HG03097 (cell line): ENCODE data around the gene ARHGEF38.
"Not testable (repeated sequence)": the region's sequence is repeated elsewhere in the genome, so short reads cannot be mapped to it uniquely, and the experiment has no call there.

Experiments
- ATAC-seq: cut with Tn5 transposase; IDR thresholded peaks from one replicate; pipeline ENCODE4 v1.9.1; 2021; ENCODE audit not compliant: unreplicated experiment, low FRiP score

ARHGEF38 gene

DNA sequence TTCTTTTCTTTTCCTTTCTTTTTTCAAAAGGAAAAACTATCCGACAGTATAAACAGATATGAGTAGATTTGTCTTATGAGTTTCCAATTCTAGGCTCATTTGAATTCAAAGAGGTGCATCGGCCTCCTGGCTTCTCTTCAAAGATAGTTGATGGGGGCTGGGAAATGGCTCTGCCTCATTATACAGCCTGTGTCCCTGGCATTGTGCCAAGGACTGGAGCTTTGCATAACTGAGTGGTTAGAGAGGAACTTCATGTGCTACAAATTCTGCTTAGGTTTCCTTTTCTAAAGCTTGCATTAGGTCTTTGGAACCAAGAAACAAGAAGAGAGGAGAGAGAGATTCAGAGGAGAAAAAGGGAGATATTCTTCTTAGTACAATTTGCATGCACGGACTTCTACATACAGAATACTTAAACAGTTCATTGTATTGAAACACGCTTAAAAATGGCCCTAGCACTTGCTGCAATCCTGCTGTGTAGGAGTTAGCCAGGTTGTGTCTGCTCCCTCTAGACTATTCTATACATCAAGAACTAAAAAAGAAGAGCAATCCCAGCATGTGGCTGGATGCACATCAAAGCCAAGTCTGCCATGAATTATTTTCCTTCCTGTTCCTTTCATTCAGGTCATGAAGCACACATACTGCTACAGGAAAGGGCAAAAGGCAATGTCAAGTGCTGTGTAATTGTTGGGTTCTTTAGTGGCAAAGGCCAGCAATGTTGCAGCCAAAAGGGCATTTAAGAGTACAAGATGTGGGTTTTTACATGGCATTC is 85.2 kb downstream of the ARHGEF38 start:
- ATAC-seq: peak; percentile 58

DNA sequence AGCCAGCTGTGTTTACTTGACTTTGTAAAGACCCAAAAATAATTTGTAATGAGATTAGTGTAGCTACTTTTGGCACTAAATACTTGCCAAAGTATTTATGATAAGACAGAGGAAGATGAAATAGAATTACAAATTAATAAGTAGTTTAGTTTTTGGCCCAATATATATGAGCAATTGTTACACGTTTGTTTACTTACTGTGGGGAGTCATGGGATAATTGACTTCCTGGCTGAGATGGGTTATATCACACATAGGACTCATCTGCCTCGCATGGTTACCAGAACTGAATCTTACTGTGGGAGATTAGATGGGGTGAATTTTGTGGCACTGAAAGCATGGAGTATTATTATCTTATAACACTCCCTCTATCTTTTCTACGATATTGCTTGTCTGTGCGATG is 89.4 kb downstream of the ARHGEF38 start:
- ATAC-seq: no peak

DNA sequence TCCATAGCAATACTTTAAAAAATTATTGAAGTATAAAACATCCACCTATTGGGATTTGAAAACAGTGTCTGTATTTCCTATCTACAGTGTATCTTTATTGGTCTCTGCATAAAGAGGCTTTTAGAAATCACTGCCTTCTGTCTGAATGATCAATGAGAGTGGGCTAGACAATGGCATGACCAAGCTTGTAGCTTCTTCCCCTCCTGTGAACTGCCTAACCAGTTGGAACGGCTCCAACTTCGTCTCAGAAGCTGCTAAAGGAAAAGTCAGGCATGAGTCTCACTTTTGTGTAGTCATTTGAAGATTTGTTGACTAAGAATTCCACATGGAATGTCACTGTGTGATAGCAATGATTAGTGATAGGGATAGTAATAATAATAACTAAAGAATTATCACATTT is 91.8 kb downstream of the ARHGEF38 start:
- no peak for ATAC-seq

DNA sequence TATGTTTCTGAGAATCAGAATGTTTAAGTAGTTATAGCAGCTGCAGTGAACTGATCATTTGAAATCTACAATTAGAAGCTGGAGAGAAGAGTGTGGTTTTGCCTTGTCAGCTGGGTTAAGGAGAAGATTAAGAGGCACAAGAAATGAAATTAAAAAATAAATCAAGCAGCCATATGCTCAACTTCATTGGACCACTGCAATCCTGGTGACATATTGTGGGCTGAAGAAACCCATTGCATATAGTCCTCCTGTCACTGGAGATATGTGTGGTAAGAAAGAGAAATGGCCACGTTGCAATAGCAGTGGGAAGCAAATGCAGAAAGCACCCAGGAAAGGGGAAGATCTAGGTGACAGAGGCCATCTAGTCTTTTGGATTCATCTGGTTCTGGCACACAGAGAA is 93.0 kb downstream of the ARHGEF38 start:
- ATAC-seq: no peak

DNA sequence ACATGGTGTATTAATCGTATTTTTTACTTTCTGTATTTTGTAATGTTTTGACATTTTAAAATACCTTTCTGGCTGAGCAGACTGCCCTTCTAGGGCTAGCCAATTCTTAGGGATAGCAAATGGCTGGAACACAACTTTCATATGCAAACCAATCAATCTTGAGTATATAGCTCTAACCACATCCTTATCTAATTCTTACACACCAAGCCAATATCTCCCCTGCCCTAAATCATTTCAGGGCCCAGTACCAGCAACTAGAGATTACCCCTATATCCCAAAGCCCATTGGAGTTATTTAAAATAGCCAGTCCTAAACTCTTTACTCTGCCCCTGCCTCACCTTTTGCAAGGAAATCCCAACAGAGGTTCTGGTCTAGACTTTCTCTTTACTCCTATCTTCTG is 97.8 kb downstream of the ARHGEF38 start:
- no peak for ATAC-seq

DNA sequence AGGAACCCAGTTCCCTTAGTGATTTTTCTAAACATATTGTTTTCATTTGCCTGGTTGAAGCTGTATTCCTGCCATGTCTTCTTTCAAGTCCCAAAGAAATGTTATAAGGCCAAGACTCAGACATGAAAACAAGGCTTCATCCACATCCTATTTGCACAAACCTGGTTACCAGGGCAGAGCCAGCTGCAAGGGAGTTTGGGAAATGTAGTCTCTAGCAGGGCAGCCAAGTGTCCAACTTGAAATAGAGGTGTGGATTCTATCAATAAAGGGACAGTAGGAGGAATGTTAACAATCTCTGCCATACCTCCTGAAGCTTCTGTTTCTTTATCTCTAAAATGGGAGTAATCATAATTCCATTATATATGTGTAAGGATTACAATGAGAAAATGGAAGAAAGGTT is 99.5 kb downstream of the ARHGEF38 start:
- no peak for ATAC-seq

DNA sequence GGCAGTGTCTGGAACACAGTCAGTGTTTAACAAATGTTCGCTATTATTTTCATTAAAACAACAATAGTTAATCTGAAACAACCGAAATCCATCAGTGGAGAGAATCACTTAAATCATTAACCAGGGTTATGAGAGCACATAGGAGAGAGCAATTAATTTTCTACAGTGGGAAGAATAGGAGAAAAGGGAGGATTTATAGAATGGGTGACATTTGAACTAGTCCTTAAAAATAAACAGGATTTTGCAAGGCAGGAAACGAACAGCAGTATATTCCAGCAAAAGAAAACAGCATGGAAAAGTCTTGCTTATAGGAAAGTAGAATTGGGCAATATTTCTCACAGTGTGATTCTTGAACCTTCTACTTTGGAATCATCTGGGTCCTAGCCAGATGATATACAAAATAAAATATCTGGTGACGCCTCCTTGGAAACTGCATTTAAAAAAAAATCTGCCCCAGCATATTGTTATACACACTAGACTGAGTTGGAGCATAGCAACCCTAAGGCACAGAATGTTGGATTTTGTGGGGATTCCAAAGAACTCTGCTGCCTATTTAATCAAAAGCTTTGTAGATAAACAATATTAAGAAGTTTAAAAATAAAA is 100.0 kb downstream of the ARHGEF38 start:
- no peak for ATAC-seq

DNA sequence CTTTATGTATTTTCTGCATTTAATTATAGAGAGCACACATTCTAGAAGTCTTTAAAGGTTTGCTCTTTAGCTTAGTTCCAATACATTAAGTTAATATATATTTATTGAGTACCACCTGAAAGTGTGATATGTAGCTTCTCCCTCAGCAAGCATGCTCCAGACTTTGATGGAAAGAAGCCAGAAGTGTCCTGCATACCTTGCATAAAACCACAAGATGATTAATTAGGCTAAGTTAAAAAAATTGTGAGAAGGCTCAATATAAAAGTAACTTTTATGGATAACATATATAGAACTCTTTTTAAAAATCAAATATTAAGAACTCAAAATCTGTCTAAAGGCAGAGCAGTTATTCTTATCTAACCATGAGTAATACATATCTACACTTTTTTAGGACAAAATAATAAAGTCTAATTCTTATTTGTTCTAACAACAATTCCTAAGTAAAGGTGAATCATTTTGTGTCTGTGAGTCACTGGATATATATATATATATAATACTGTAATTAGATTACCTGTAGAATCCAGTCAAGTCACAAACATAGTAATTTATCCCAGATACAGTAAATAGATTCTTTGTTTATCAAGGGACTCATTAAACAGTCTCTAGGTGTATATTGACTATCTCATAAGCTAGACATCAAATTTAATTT is 104.8 kb downstream of the ARHGEF38 start:
- ATAC-seq: no peak

DNA sequence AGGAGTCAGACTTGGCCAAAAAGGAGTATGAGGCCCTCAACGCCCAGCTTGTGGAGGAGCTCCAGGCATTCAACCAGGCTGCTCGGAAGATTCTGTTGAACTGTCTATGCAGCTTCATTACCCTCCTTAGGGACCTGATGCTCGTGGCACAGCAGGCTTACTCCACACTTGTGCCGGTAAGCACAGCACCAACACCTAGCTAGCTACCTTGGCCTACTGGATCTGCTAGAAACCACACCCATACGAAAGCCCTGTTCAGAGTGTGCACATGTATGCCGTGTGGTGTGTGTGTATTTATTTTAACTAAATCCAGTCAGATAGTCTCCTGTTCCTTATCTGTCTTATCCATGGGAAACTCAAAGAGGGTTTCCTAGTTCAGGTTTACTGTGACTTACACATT is 106.8 kb downstream of the ARHGEF38 start:
- ATAC-seq: no peak

DNA sequence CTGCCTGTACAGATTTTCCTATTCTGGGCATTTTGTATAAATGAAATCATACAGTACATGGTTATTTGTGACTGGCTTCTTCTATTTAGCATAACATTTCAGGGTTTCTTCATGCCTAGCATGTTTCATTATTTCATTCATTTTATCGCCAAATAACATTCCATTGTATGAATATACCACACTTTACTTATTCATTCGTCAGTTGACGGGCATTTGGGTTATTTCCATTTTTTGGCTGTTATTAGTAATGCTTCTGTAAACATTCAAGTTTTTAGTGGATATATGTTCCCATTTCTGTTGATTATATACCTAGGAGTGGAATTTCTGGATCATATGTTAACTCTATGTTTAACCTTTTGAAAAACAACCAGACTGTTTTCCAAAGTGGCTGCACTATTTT is 108.6 kb downstream of the ARHGEF38 start:
- no peak for ATAC-seq

DNA sequence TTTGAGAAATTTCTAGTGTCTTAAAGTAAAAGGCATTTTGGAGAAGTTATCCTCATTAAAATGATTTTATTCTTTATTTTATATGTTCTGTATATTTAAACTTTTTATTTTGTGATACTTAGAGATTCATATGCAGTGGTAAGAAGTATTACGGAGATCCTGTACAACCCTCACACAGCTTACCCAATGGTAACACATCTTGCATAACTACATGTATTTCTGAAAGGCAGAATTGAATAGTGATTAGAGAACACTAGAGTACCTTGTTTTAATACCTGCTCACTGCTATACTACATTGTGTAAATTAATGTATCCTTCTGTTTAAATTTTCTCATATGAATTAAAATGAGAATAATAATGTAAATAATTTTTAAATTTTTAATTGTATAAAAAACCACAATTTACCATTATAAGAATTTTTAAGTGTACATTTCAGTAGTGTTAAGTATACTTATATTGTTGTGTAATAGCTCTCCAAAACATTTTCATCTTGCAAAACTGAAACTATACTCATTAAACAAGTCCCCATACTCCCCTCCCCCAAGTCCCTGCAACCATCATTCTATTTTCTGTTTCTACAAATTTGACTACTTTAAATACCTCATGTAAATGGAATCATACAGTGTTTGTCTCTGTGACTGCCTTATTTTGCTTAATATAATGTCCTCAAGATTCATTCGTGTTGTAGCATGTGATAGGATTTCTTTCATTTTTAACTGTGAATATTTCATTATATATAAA is 110.7 kb downstream of the ARHGEF38 start:
- no peak for ATAC-seq

DNA sequence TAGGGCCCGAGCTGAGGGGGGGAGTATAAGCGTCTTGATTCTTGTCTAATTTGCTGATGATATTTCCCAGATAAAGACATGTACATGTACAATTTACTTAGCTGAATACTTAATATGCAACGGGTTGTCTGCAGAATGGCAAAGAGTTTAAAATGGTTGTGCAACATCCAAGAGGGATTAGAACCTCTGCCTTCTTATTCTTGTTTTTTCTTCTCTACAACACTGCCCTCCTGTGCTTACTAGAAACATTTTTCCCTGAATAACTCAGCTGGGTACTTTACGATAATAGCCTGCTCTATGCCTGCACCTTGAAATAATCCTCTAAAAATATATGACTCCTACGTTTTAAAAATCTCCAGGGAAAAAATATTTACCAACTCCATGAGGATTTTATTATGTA is 114.3 kb downstream of the ARHGEF38 start:
- no peak for ATAC-seq

DNA sequence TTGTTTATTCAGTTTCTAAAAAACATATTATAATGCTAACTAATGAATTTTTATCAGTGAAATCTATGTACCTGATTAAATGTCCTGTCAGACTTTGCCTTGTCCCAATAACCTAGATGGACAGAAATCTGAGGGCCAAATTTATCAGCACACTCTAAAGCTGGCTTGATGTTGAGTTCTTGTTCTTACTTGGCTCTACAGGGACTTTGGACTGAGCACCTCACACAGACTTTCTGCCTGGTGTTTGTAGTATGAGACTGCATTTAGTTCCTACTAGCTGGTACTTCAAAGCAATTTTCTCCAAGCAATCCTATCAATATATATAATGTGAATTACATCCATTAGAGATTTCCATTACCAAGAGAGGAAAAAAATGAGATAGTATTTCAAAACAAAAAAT is 118.3 kb downstream of the ARHGEF38 start:
- ATAC-seq: no peak

DNA sequence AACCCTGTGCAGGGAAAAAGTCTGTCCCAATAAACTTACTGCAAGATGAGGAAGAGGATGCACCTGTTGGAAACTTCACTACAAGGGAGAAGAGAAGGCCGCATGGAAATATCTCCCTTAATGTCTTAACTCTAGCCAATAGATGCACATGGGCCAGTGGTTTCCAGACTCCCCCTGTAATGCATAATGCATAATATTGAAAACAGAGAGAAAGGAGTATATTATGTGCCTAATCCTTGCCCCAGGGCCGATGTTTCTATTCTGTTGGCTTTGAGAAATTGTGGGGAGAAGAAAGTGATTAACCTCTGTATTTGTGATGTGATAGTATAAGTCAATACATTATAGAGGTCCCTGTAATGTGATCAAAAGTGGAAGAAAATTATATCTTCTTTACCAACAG is 118.9 kb downstream of the ARHGEF38 start:
- no peak for ATAC-seq

DNA sequence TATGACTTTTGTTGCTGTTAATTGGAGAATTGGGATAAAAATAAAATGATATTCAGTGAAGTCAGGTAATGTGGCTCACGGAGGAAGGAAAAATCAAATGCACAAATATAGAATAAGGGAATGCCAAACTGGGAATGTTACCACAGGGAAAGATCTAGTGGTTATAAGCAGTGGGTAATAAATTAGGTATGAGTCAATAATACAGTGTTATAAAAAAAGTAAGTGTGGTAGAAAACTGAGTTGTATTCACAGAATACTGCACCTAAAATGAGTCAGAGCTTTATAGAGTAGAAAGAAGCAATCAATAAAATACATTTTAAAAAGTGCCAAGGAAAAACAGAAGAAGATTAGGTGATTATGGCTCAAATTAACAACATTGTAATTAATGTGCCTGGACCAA is 121.6 kb downstream of the ARHGEF38 start:
- ATAC-seq: no peak

DNA sequence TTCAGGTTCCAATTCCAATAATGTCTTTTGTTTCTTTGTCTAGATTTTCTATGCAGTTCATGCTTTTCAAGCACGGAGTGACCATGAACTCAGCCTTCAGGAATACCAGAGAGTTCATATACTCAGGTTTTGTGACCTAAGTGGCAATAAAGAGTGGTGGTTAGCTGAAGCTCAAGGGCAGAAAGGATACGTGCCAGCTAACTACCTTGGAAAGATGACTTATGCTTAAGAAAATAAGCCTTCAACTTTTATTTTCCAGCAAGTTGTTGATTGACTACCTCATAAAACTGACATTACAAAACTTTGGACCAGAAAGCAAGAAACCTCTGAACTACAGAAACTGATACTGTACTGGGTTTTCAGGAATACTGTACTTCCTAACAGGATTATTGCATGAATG is 125.3 kb downstream of the ARHGEF38 start:
- ATAC-seq: no peak

DNA sequence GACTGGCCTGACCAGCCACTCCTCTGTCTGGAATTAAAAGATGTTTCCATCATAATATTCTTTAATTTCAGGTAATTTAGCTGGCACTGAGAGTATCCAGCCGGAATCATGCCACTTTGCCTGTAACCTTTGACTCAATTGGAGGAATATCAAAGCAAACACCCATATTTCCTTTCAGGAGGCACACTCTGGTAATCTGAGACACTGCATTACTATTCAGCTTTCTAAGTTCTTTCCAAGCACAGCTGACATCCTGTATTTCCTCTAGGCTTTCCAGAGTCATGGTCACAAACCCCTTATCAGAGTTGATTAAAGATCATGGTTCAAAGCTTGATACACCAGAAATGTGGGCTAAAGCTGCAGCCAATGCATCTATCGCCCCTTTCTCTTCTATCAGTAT is 126.8 kb downstream of the ARHGEF38 start:
- no peak for ATAC-seq

DNA sequence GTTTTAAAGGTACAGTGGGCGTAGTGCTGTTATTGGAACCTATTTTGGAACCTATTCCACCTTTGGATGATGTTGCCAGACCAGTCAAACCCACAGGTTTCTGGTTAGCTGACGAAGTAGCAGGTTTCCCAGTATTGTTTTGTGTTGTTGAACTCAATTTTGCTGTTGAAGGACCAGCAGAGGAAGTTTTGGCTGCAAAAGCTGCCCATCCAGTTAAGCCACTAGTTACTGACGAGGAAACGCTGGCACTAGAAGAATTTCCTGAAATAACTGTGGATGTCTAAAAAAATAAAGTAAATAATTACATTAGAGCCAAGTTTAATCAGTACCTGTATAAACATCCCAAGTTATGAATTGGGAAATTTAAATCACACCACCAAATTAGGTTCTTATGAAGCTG is 130.6 kb downstream of the ARHGEF38 start:
- ATAC-seq: no peak

DNA sequence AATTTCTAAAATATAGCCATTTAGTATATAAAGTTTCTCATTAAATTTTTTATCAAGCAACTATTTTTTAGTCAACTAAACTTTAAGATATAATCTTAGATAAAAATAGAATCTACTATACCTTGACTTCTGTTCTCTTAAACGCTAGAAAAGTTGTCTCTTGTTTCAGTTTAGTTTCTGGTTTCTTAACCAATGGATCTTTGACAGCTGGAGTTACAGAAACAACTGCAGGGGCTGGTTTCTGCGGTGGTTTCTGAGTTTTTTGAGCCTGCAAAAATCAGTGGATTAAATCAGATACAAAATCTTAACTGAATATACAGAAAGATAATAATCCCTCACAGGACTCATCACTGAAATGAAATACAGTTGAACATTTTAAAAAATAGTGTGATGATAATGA is 134.2 kb downstream of the ARHGEF38 start:
- no peak for ATAC-seq

DNA sequence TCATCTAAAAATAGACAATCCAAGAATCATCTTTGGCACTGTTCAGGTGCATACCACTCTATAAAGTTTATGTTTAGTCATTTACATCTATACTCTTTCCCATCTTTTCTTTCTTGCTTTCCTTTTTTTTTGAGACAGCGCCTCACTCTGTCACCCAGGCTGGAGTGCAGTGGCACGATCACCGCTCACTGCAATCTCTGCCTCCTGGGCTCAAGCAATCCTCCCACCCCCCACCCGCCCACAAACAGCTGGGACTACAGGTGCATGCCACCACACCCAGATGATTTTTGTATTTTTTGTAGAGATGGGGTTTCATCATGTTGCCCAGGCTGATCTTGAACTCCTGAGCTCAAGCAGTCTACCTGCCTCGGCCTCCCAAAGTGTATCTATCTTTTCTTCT is 142.4 kb downstream of the ARHGEF38 start:
- not testable (repeated sequence) for ATAC-seq

DNA sequence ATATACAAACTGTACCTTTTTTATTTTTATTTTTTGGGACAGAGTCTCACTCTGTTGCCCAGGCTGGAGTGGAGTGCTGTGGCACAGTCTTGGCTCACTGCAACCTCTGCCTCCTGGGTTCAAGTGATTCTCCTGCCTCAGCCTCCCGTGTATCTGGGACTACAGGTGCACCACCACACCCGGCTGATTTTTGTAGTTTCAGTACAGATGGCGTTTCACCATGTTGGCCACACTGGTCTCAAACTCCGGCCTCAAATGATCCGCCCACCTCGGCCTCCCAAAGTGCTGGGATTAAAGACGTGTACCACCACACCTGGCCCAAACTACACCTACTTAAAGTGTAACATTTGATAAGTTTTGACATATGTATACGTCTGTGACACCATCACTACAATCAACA is 143.4 kb downstream of the ARHGEF38 start:
- not testable (repeated sequence) for ATAC-seq
